ENCODE data around the gene BCAS1. TPM values are rescaled to one million over a fixed set of nuclear protein-coding genes. Genes with fewer than 3 reads are reported as not detected.
"Not testable (repeated sequence)": the region's sequence is repeated elsewhere in the genome, so short reads cannot be mapped to it uniquely, and the experiment has no call there.

The BCAS1 gene
- polyA plus RNA-seq, 1 donor = 4.2 TPM

- DNase-seq = no peak
These were observed 87.0 kb downstream of the BCAS1 start for GRCh38 chr20:53983401-53983800.

GRCh38 chr20:53982624-53983023 lies 87.8 kb downstream of the BCAS1 start:
- no peak for DNase-seq

DNA sequence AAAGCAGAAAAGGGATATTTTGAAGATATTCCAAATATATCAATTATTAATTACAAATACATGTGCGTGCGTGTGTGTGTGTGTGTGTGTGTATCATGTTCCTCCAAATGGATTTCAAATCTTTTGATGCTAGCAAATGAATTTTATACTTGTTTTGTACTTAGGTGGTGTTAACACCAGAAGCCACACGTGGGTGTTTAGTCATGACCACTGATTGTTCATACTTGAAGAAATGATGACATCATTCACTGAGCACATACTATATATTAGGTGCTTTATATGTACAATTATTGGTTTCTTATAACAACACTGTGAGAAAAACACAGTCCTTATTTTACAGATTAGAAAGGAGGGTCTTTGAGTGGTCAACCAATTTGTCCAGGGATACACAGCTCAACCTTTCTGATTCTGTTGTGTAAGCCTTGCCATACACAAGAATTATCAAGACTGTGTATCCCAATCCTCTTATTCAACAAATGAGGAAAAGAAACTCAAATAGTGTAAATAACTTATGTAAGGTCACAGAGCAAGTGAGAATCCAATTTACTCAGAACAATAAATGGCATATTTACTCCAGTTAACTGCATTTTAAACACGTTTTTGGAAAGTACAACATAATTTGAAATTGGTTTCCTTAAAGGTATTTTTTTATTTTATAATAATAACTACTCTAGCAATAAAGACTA lies 88.5 kb downstream of the BCAS1 start:
- no peak for DNase-seq

DNA sequence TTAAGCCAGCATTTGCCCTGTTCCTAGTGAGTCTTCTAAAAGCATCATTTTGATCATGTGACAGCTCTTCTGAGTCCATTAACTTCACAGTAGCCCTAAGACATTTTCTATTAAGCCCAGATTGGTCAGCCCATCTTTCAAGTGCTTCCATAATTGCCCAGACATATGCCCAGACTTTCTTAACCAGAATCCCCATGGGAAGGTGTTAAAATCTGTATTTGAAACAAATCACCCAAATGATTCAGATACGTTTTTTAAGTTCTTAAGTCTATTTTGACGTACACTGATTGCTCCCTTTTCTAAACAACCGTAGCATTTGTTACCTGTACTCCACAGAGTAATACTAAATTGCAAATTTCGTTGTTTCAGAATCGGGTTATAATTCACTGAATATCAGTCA lies 89.3 kb downstream of the BCAS1 start:
- no peak for DNase-seq

DNA sequence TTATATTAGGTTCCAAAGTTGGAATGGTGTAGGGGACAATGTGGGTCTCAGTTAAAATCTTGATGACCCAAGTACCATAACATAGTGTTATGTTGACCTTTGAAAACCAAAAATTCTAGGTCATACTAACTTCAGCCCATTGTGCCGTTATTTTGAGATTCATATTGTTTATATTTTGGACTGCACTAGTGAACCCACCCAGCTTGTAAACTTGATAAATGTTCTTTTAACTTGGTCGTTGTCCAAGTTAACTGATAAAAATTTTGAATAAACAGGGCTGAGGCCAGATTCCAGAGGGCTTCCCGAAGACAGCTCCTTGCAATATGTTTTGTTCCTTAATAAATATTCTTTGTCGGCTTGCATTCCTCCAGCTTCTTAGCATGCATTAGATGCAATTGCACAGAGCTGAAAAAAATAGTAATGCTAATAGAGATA lies 90.3 kb downstream of the BCAS1 start:
- DNase-seq = no peak

DNA sequence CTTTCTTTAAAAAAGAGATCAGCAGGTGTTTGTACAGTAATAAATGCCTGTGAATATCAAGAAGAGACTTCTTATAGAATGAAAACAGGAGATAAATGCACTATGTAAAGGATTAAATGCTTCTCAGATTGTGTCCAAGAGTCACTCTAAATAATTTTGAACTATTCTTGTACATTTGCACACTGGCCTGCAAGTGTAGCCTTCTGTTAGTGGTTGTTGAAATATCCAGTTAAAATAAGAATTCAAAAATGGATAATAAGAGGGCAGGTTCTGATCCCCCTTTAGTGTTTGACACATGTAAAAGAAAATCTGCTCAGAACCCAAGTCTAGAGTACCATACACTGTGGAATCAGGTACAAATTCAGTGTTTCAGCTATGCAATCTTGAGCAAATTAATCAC lies 91.9 kb downstream of the BCAS1 start:
- no peak for DNase-seq

DNA sequence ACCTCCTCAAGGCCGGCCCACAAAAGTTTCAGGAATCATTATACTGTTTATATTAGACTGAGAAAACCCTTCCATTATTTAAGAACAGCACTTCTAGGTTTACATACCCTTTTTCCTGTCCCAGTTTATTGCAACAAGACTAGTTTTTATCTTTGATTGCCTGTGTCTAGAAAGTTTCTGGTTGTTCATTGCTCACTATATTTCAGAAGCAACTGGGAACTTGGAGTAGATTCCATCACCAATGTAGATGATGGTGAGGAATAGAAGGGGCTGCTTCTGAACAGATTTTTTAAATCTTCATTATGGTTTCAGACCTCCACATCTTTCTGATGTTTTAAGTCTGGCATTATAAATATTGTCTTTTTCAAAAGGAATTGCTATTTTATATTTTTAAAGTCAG lies 93.0 kb downstream of the BCAS1 start:
- DNase-seq = no peak

GRCh38 chr20:53975761-53976160 lies 94.6 kb downstream of the BCAS1 start:
- DNase-seq = no peak

DNA sequence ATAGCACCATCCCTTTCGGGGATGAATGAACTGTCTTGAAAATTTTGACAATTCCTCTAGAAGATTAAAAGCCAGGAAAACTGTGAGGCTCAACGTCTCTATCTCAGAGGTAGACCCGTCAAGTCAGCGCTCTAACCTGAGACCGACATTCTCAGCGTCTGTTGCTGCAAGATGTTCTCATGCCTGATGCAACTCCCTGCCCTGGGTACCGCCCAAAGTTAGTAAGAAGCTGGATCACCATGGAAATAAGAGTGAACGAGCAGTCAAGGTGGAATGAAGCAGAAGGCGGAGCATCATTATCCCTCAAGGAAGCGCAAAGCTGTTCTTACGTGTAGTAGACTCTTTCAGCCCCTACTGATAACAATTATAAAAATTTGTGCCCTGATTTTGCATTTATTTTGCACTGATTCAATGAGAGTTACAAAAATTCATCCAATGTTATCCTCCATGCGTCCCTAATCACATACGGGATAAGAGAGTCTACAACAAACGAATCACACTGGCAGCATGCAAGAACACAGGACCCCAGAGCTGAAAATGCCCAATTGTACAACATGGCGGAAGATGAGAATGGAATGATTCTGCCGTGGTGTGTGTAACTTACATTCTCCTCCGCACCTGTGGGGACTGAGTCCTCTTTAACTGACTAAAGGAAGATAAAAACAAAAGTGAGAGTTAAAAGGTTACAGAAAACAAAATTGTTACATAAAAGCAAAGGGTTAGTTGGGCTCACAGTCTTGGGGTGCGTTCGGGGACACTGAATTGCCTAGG lies 95.4 kb downstream of the BCAS1 start:
- DNase-seq = no peak

- DNase-seq = not testable (repeated sequence)
These were observed 96.5 kb downstream of the BCAS1 start for GRCh38 chr20:53973882-53974281.

GRCh38 chr20:53972179-53972578 lies 98.2 kb downstream of the BCAS1 start:
- no peak for DNase-seq

DNA sequence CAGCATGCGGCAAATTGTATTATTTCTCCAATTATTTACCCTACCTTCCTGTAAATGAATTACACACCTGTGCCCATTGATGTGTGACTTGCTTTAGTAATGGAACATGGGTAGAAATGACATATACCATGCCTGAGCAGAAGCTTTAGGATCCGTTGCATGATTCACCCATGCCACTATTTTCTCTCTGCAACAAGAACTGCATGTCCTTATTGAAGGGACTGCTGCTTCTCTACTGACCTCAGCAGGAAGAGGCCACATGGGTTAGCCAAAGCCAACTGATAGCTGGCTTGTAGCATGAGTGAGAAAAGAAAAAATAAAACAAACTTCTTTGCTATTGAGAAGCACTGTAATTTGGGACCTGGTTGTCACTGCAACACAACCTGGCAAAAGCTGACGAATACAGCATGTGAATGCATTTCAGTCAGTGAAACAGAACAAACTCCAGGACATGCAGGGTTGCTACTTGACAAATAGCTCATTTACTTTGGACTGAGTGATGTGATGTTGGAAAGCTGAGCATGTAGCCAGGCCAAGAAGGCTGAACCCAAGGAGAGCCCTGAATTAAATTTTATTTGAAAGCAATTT lies 99.2 kb downstream of the BCAS1 start:
- no peak for DNase-seq

GRCh38 chr20:53970232-53970631 lies 100.2 kb downstream of the BCAS1 start:
- DNase-seq = no peak

DNA sequence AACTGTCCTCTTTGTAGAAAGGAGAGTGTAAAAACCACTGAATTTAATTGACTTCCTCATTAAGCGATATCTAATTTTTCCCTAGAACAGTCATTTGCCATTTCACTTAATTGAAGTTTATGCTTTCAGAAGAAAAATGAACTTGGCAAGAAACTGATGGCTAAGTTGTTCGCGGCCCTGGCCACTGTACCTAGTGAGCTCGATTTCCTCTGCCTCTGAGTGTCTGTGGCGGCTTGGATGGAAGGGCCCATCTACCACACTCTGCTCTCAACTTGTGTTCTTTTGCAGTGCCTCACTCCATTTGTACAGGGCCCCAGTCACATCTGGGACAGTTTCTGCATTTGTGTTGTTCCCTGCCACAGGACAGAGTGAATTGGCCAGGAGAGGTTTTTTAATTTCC lies 102.9 kb downstream of the BCAS1 start:
- DNase-seq = no peak

GRCh38 chr20:53966774-53967398 lies 103.5 kb downstream of the BCAS1 start:
- no peak for DNase-seq

- DNase-seq = no peak
These were observed 105.7 kb downstream of the BCAS1 start for GRCh38 chr20:53964501-53965253.

- DNase-seq = no peak
These were observed 106.3 kb downstream of the BCAS1 start for GRCh38 chr20:53964067-53964466.

DNA sequence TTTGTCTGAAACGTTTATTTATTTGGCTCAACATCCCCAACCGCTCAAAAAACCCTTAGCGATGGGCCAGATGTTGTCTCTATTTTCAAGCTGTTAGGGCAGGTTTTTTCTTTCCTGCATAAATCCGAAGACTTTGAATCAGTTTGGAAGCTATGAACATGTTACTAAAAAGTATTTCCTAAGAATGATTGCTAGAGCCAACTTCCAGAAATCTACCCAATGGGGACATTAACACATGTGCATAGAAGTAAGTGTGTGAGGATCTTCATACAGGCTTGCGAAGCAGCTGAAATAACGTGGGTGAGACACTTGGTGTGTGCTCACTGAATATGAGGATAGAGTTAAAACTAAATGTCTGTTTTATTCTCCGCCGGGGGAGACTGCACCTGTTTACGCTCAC lies 106.8 kb downstream of the BCAS1 start:
- DNase-seq = no peak

- no peak for DNase-seq
These were observed 108.0 kb downstream of the BCAS1 start for GRCh38 chr20:53962388-53962787.

DNA sequence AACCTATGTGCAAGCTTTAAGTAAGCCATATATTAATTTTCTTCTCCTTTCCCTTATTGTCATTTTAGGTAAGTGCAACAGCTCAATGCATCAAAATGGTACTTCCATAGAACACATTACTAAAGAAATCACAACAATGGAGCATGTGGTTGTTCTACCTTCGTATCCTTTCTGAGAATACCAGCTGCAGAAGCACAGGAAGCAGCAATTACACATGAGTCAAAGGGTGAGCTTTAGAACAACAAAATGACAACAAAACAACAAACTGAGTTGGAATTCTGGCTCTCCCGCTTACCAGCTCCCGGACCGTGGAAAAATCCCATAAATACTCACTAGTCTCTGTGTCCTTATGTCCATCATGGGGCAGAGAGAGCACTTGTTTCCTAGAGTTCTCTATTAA lies 108.9 kb downstream of the BCAS1 start:
- DNase-seq = no peak

GRCh38 chr20:53960579-53961272 lies 109.7 kb downstream of the BCAS1 start:
- no peak for DNase-seq

All from left kidney (tissue), 2 donors.